GM12875 (cell line): ENCODE data around the gene RUNDC1.

Experiments
- H3K4me3 ChIP-seq: one replicate; pipeline ENCODE4 v1.5.1; 2011; ENCODE audit warnings: low read depth, low read length, control low read depth
- CTCF ChIP-seq: IDR thresholded peaks from 2 replicates; pipeline ENCODE4 v1.5.1; 2011; ENCODE audit warnings: low read depth, mild to moderate bottlenecking, control low read depth, inconsistent platforms, low read length, moderate library complexity, borderline replicate concordance; ENCODE audit not compliant: insufficient read depth

RUNDC1 gene

GRCh38 chr17:43015579-43015978 lies 35.2 kb downstream of the RUNDC1 start:
- no peak overlapping the region for H3K4me3 ChIP-seq
- no peak for TF ChIP-seq CTCF

DNA sequence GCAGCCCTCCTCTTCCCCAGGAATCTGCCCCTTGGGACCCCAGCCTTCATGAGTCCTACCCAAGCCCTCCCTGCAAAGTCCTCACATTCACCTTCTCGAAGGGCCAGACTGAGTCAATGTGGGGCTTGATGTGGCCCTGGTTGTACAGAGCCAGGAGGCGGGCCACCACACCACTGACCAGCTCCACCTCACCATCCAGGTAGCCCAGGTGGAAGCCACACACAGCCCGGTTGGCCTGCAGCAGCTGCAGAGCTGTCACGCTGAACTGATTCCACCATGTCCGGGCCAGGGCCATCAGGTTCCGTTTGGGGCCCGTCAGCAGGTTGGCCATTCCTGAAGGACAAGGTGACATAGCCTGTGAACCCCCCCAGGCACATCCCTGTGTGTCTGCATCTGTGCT lies 35.9 kb downstream of the RUNDC1 start:
- no peak overlapping the region for H3K4me3 ChIP-seq
- TF ChIP-seq CTCF, result no peak

- TF ChIP-seq CTCF, result no peak
Measured at GRCh38 chr17:43018008-43018853, 37.9 kb downstream of the RUNDC1 start.

DNA sequence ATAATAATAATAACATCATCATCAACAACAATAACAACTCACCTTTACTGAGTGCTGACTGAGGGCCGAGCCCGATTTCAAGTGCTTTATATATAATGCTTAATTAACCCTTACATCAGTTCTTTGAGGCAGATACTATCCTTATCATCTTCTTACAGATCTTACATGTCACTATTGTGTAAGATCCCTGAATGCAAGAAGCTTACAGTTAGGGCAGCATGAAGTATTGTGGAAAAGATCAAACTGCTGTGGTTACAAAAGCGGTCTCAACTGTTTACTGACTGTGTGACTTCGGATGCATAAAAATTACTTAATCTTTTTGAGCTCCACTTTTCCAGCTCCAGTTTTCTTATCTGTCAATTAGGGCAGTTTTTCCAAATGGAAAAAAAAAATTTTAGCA lies 38.6 kb downstream of the RUNDC1 start:
- no peak overlapping the region for H3K4me3 ChIP-seq
- TF ChIP-seq CTCF, result no peak

More at GRCh38 chr17:43018008-43018853, 37.9 kb downstream of the RUNDC1 start:
- no peak overlapping the region for H3K4me3 ChIP-seq

- TF ChIP-seq CTCF, result no peak
- no peak overlapping the region for H3K4me3 ChIP-seq
Measured at GRCh38 chr17:43019418-43019817, 39.1 kb downstream of the RUNDC1 start.

- no peak overlapping the region for H3K4me3 ChIP-seq
- no peak for TF ChIP-seq CTCF
Measured at GRCh38 chr17:43020030-43020621, 39.8 kb downstream of the RUNDC1 start.
